ENCODE results near the gene BMF. TPM values are rescaled to one million over a fixed set of nuclear protein-coding genes. Genes with fewer than 3 reads are reported as not detected.
"Not testable (repeated sequence)": the region's sequence is repeated elsewhere in the genome, so short reads cannot be mapped to it uniquely, and the experiment has no call there.

BMF gene
- total and polyA plus RNA-seq, 2 donors (not counting 3 experiments of a cell fraction or from before 2014, with no cell fraction given), result 8.6 to 9.8 TPM

DNA sequence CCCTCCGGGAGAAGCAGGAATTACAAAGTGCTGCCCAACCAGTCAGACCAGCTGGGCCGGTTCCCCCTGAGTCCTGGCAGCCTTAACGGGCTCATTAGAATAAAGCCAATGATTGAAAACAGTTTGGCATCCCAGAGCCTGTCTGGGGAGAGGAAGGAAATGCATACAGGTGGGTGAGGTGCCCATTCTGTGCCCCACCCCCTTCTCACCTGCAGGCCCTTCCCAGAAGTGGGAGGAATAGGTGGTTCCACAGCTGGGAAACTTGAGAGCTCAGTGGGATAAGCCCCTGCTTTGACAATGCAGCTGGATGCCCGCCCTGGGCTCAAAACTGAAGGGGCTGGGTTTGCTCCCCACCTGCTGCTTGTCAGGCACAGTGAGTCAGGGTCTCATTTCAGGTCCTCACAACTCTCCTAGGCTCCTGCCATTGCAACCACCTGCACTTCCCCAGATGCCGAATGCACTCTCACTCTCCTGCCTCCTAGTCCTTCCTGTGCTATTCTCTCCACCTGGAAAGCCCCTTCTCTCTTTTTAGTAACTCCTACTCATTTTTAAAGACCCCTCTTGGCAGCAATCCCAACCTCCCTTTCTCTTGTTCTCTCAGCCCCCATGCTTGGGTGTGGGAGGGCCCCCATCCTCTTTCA lies 46.7 kb upstream of the BMF start:
- peaks cover 3 to 10% of the 10 kb centered on the region in 2 experiments for H3K27me3 ChIP-seq (ENCODE audit: control insufficient read depth in 2 of 2, insufficient read depth in 2 of 2, low read length in 2 of 2)
- H3K27ac ChIP-seq (ENCODE audit: insufficient read depth, low read depth, low read length), result no peak overlapping the region
- no peak overlapping the region for H3K9ac ChIP-seq (replicated peaks; ENCODE audit: extremely low read depth, insufficient read depth, low read length)
- no peaks in the 10 kb centered on the region for H3K9me1 ChIP-seq (replicated peaks; ENCODE audit: control insufficient read depth, extremely low read depth, insufficient read depth, low read length)
- ChIA-PET CTCF (interaction anchor here (1.1 kb wide), 3 partner anchors 51 to 119 kb away, joined by 3 to 6 read pairs (median 5); no protein-coding TSS in a partner anchor), POLR2A (no interaction called here)
- FAIRE-seq, result no peak
- H3K4me2 ChIP-seq (ENCODE audit: insufficient read depth, low read length), result no peak overlapping the region
- dilution Hi-C loops (cut with MboI; ENCODE audit: extremely low pct_ligation_motif_present, low sequenced_read_pairs) (no loop called here), intact Hi-C loops (cut with micrococcal nuclease) (no loop called here)
- H3K4me1 ChIP-seq (ENCODE audit: control insufficient read depth, extremely low read depth, insufficient read depth, low read length), result no peaks in the 10 kb centered on the region
- DNase-seq (ENCODE audit: low read depth, low spot score), result no peak
- H2AFZ ChIP-seq (ENCODE audit: low read depth, low read length), result no peak overlapping the region
- TF ChIP-seq POLR2A (IDR thresholded peaks at IDR 0.05; ENCODE audit: low read depth, low read length), result no peak
- TF ChIP-seq JUN (IDR thresholded peaks at IDR 0.05; ENCODE audit: borderline replicate concordance, insufficient read depth, insufficient read length, low read depth), result no peak
- no peak for TF ChIP-seq GATA2 (IDR thresholded peaks at IDR 0.05; ENCODE audit: insufficient read depth, insufficient read length, low read depth, low read length)
- TF ChIP-seq, protein P1, sequence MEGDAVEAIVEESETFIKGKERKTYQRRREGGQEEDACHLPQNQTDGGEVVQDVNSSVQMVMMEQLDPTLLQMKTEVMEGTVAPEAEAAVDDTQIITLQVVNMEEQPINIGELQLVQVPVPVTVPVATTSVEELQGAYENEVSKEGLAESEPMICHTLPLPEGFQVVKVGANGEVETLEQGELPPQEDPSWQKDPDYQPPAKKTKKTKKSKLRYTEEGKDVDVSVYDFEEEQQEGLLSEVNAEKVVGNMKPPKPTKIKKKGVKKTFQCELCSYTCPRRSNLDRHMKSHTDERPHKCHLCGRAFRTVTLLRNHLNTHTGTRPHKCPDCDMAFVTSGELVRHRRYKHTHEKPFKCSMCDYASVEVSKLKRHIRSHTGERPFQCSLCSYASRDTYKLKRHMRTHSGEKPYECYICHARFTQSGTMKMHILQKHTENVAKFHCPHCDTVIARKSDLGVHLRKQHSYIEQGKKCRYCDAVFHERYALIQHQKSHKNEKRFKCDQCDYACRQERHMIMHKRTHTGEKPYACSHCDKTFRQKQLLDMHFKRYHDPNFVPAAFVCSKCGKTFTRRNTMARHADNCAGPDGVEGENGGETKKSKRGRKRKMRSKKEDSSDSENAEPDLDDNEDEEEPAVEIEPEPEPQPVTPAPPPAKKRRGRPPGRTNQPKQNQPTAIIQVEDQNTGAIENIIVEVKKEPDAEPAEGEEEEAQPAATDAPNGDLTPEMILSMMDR (IDR thresholded peaks at IDR 0.05; ENCODE audit: extremely low read depth in 1 of 2, insufficient read depth in 1 of 2, low read depth in 1 of 2, low read length in 2 of 2), result no peak
- TF ChIP-seq EZH2 (IDR thresholded peaks at IDR 0.05; ENCODE audit: borderline replicate concordance, low read depth, low read length, severe bottlenecking), result no peak
- TF ChIP-seq FOS (IDR thresholded peaks at IDR 0.05; ENCODE audit: borderline replicate concordance, insufficient read depth, low read length), result no peak
- TF ChIP-seq, protein P2, sequence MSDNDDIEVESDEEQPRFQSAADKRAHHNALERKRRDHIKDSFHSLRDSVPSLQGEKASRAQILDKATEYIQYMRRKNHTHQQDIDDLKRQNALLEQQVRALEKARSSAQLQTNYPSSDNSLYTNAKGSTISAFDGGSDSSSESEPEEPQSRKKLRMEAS (IDR thresholded peaks at IDR 0.05; ENCODE audit: insufficient read depth, insufficient read length), result no peak
- no peak for TF ChIP-seq MYC (IDR thresholded peaks at IDR 0.05; ENCODE audit: low read depth, low read length)
- no peak for TF ChIP-seq POLR2AphosphoS5 (IDR thresholded peaks at IDR 0.05; ENCODE audit: insufficient read depth, low read depth, low read length)
- no peaks in the 10 kb centered on the region for H3K9me3 ChIP-seq (replicated peaks; ENCODE audit: control insufficient read depth, insufficient read depth, low read length)
- no peaks in the 10 kb centered on the region for H3K36me3 ChIP-seq (ENCODE audit: control insufficient read depth in 2 of 2, extremely low read depth in 1 of 2, insufficient read depth in 2 of 2, low read length in 2 of 2)
- H3K4me3 ChIP-seq (replicated peaks in 1 of 3; ENCODE audit: insufficient read depth in 1 of 3, low read depth in 1 of 3, low read length in 3 of 3), result no peak overlapping the region
- no peaks in the 10 kb centered on the region for H3K79me2 ChIP-seq (ENCODE audit: control insufficient read depth, insufficient read depth, low read length)
- no peaks in the 10 kb centered on the region for H4K20me1 ChIP-seq (replicated peaks; ENCODE audit: control insufficient read depth, extremely low read depth, insufficient read depth, low read length)
- no TSS peak for BruUV-seq (replicated peaks)

DNA sequence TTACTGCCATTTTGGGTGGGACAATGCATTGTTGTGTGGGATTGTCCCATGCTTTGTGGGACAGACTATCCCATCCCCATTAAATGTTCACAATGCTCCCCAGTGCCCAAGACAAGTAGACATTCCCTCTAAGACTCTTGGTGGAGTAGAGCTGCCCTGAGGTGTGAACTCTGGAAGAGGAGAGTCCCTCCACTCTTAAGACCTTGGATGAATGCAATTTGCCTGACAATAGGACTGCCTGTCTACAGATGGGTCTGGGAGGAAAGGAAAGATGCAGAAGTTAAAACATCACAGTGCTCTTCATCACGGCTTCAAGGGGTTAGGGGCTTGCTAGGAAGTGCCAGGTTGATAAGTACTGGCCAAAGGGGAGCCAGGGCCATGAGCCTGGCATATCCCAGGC lies 46.1 kb upstream of the BMF start:
- H3K4me2 ChIP-seq (ENCODE audit: insufficient read depth, low read length); dilution Hi-C loops (cut with MboI; ENCODE audit: extremely low pct_ligation_motif_present, low sequenced_read_pairs); H3K9ac ChIP-seq (replicated peaks; ENCODE audit: extremely low read depth, insufficient read depth, low read length); H2AFZ ChIP-seq (ENCODE audit: low read depth, low read length); H3K9me3 ChIP-seq (replicated peaks; ENCODE audit: control insufficient read depth, insufficient read depth, low read length); H4K20me1 ChIP-seq (replicated peaks; ENCODE audit: control insufficient read depth, extremely low read depth, insufficient read depth, low read length); H3K36me3 ChIP-seq (ENCODE audit: control insufficient read depth in 2 of 2, extremely low read depth in 1 of 2, insufficient read depth in 2 of 2, low read length in 2 of 2); H3K79me2 ChIP-seq (ENCODE audit: control insufficient read depth, insufficient read depth, low read length); H3K4me1 ChIP-seq (ENCODE audit: control insufficient read depth, extremely low read depth, insufficient read depth, low read length); H3K9me1 ChIP-seq (replicated peaks; ENCODE audit: control insufficient read depth, extremely low read depth, insufficient read depth, low read length); FAIRE-seq; H3K4me3 ChIP-seq (replicated peaks in 1 of 3; ENCODE audit: insufficient read depth in 1 of 3, low read depth in 1 of 3, low read length in 3 of 3); DNase-seq (ENCODE audit: low read depth, low spot score); H3K27ac ChIP-seq (ENCODE audit: insufficient read depth, low read depth, low read length); POLR2A ChIA-PET; intact Hi-C loops (cut with micrococcal nuclease); BruUV-seq (replicated peaks): not testable (repeated sequence)
- H3K27me3 ChIP-seq (ENCODE audit: control insufficient read depth in 2 of 2, insufficient read depth in 2 of 2, low read length in 2 of 2), result peaks cover 3 to 10% of the 10 kb centered on the region in 2 experiments
- CTCF ChIA-PET, result interaction anchor here (1.1 kb wide), 2 partner anchors 109 to 120 kb away, joined by 3 to 6 read pairs; no protein-coding TSS in a partner anchor

All from endothelial cell of umbilical vein (primary cell).